Gastroesophageal sphincter (tissue), 4 donors: ENCODE measurements around the gene BICRA. TPM values are rescaled to one million over a fixed set of nuclear protein-coding genes. Genes with fewer than 3 reads are reported as not detected.

Experiments used
- ATAC-seq: fragments of 150-250 bp; one replicate; pipeline ENCODE4 v1.9.1; 2016; ENCODE audit warnings: mild to moderate bottlenecking, moderate library complexity
- H3K27ac ChIP-seq, 4 donors: fragments of 200-600 bp; sonication (generic) in 3 of 4; 1 replicate in 3 of 4; 2 replicates in 1 of 4; pipeline ENCODE4 v1.5.1; 2016 to 2019
- H3K27me3 ChIP-seq: fragments of 200-600 bp; sonication (generic); one replicate; pipeline ENCODE4 v1.5.1; 2019
- H3K36me3 ChIP-seq, 2 donors: fragments of 200-600 bp; sonication (generic); one replicate each; pipeline ENCODE4 v1.5.1; 2019; ENCODE audit warnings: control low read depth in 1 of 2
- H3K4me1 ChIP-seq, 3 donors: fragments of 200-600 bp; sonication (generic); 1 replicate in 2 of 3; 2 replicates in 1 of 3; pipeline ENCODE4 v1.5.1; 2016 to 2019; ENCODE audit warnings: control low read depth in 2 of 3
- H3K4me3 ChIP-seq, 2 donors: fragments of 200-600 bp; sonication (generic); one replicate each; pipeline ENCODE4 v1.5.1; 2019; ENCODE audit warnings: mild to moderate bottlenecking in 1 of 2, moderate library complexity in 1 of 2
- H3K9me3 ChIP-seq, 3 donors: fragments of 200-600 bp; sonication (generic); one replicate each; pipeline ENCODE4 v1.5.1; 2017 to 2019; ENCODE audit warnings: control low read depth in 2 of 3
- EP300 ChIP-seq: sonication (generic); formaldehyde crosslinking; IDR thresholded peaks from one replicate; pipeline ENCODE4 v1.6.1; 2017; ENCODE audit warnings: antibody characterized with exemption, mild to moderate bottlenecking
- POLR2A ChIP-seq, 2 donors: fragments of 450-650 bp; IDR thresholded peaks; one replicate each; pipeline ENCODE4 v1.6.1; 2017; ENCODE audit warnings: antibody characterized with exemption in 2 of 2, mild to moderate bottlenecking in 2 of 2, moderate library complexity in 1 of 2
- POLR2AphosphoS5 ChIP-seq: sonication (generic); formaldehyde crosslinking; IDR thresholded peaks from one replicate; pipeline ENCODE4 v1.6.1; 2017; ENCODE audit warnings: antibody characterized with exemption
- WGBS, 2 donors: methylation state at CpG; one replicate each; pipeline ENCODE4 v1.1.5; 2018; ENCODE audit warnings: low coverage in 1 of 2; 5-methylcytosine and 5-hydroxymethylcytosine counted together
- total RNA-seq, 4 donors: library from RNA; depleted of rRNA; stranded (reverse); fragments of >200 nt; gene quantifications; one replicate each; pipeline ENCODE4 v1.1.0, GENCODE V29; 2016
- TF ChIP-seq, protein P1 (sequence below), 4 experiments: fragments of 200-600 bp in 2 of 4; fragments of 450-650 bp in 2 of 4; sonication (generic) in 1 of 4; IDR thresholded peaks; one replicate each; pipeline ENCODE4 v1.5.1; 2017 to 2019; ENCODE audit warnings: antibody characterized with exemption in 4 of 4, mild to moderate bottlenecking in 2 of 4, moderate library complexity in 2 of 4

The BICRA gene
- total RNA-seq, 4 donors from 2014 or later: 6.5 to 29.1 (median 11.5) TPM

DNA sequence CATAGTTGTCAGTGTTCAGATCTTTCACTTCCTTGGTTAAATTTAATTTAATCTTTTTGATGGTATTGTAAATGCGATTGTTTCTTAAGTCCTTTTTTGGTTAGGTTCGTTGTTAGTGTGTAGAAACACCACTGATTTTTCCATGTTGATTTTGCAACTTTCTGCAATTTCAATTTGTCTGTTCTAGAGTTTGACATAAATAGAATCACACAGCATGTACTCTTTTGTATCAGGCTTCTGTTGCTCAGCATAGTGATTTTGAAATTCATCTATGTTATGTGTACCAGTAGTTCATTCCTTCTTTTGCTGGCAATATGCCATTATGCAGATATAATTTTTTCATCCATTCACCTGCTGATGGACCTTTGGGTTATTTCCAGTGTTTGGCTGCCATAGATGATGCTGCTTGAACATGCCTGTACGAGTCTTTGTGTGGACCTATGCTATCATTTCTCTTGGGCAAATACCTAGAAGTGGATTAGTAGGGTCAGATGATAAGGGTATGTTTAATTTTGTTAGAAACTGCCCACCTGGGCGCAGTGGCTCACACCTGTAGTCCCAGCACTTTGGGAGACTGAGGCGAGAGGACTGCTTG lies 33.1 kb downstream of the BICRA start:
- H3K27ac ChIP-seq: no peak overlapping the region

DNA sequence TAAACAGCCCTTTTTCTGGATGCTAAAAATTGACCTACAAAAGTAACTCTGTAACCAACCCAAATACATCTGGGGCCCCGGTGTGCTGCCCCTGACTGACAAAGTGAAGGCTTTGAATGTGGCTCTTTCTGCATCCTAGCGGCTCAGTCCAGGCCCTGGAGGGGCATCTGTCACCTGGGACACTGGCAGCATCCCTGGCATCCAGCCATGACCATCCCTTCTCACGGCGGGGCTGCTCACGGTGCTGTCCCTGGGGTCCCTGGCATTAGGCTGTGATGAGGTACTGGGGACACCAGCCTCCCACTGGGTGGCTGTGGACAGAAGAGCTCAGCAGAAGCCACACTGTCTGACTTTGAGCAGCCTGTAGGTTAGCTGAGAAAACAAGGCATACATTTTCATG lies 34.3 kb downstream of the BICRA start:
- Histone ChIP-seq H3K4me3 (no peak overlapping the region), H3K4me1 (peaks cover 0 to 46% (median 5%) of the 10 kb centered on the region in 3 donors), H3K9me3 (no peaks in the 10 kb centered on the region), H3K27me3 (no peaks in the 10 kb centered on the region), H3K36me3 (no peaks in the 10 kb centered on the region), H3K27ac (no peak overlapping the region)
- 88% methylated on average over 1 of the region's 5 CpGs; no CpG with 5 or more reads in 1 of the 2 donors for WGBS, 2 donors
- no peak for ATAC-seq
- TF ChIP-seq, protein P1, sequence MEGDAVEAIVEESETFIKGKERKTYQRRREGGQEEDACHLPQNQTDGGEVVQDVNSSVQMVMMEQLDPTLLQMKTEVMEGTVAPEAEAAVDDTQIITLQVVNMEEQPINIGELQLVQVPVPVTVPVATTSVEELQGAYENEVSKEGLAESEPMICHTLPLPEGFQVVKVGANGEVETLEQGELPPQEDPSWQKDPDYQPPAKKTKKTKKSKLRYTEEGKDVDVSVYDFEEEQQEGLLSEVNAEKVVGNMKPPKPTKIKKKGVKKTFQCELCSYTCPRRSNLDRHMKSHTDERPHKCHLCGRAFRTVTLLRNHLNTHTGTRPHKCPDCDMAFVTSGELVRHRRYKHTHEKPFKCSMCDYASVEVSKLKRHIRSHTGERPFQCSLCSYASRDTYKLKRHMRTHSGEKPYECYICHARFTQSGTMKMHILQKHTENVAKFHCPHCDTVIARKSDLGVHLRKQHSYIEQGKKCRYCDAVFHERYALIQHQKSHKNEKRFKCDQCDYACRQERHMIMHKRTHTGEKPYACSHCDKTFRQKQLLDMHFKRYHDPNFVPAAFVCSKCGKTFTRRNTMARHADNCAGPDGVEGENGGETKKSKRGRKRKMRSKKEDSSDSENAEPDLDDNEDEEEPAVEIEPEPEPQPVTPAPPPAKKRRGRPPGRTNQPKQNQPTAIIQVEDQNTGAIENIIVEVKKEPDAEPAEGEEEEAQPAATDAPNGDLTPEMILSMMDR (IDR thresholded peaks at IDR 0.05): no peak
- TF ChIP-seq POLR2A (IDR thresholded peaks at IDR 0.05): no peak
- no peak for TF ChIP-seq EP300
- TF ChIP-seq POLR2AphosphoS5: no peak

More for the DNA sequence above, 33.1 kb downstream of the BICRA start:
- Histone ChIP-seq H3K9me3 (no peaks in the 10 kb centered on the region), H3K36me3 (no peaks in the 10 kb centered on the region), H3K27me3 (no peaks in the 10 kb centered on the region), H3K4me1 (peaks cover 0 to 58% (median 8%) of the 10 kb centered on the region in 3 donors), H3K4me3 (no peak overlapping the region)
- TF ChIP-seq POLR2AphosphoS5: no peak
- TF ChIP-seq, protein P1 (IDR thresholded peaks at IDR 0.05): no peak
- no peak for TF ChIP-seq EP300
- no peak for TF ChIP-seq POLR2A (IDR thresholded peaks at IDR 0.05)
- 80 to 97% methylated on average over 5 of the region's 5 CpGs for WGBS, 2 donors
- ATAC-seq: no peak

GRCh38 chr19:47644199-47644598 lies 35.3 kb downstream of the BICRA start:
- H3K4me1 ChIP-seq: peaks cover 0 to 38% (median 5%) of the 10 kb centered on the region in 3 donors
- WGBS, 2 donors: 92% methylated on average over 1 of the region's 1 CpG; no CpG with 5 or more reads in 1 of the 2 donors
- no peaks in the 10 kb centered on the region for H3K9me3 ChIP-seq
- ATAC-seq: no peak
- H3K27me3 ChIP-seq: no peaks in the 10 kb centered on the region
- peak overlapping the region in 1 of 4 donors; percentile 69 for H3K27ac ChIP-seq
- TF ChIP-seq POLR2A (IDR thresholded peaks at IDR 0.05): no peak
- TF ChIP-seq POLR2AphosphoS5: no peak
- no peak overlapping the region for H3K4me3 ChIP-seq
- no peaks in the 10 kb centered on the region for H3K36me3 ChIP-seq

- Histone ChIP-seq H3K4me3 (no peak overlapping the region), H3K27me3 (no peaks in the 10 kb centered on the region), H3K36me3 (no peaks in the 10 kb centered on the region), H3K4me1 (peaks cover 0 to 38% (median 5%) of the 10 kb centered on the region in 3 donors), H3K27ac (peak overlapping the region; percentile 1 to 71 (median 62)), H3K9me3 (no peaks in the 10 kb centered on the region)
- 18 to 64% methylated on average over 8 to 13 of the region's 18 CpGs for WGBS, 2 donors
- no peak for ATAC-seq
- no peak for TF ChIP-seq POLR2A (IDR thresholded peaks at IDR 0.05)
- TF ChIP-seq, protein P1 (IDR thresholded peaks at IDR 0.05): no peak
- peak; percentile 40 for TF ChIP-seq POLR2AphosphoS5
- no peak for TF ChIP-seq EP300
Observed at GRCh38 chr19:47644743-47645482, 36.0 kb downstream of the BICRA start.

DNA sequence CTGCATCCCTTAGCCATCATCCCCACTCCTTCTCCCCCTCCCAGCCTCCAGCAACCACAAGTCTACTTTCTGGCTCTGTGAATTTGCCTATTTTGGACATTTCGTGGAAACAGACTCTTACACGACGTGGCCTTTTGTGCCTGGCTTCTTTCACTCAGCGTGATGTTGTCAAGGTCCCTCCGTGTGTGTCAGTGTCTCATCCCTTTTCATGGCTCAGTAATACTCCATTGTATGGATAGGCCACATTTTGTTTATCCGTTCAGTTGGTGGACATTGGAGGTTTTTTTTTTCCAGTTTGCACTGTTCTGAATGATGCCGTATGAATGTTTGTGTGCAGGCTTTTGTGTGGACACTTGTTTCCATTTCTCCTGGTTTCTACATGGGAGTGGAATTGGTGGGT lies 38.0 kb downstream of the BICRA start:
- WGBS, 2 donors: 97 to 100% methylated on average over 1 to 7 of the region's 7 CpGs
- no peak for ATAC-seq
- Histone ChIP-seq H3K27ac (no peak overlapping the region), H3K36me3 (peaks cover 0 to 8% of the 10 kb centered on the region in 2 donors), H3K4me3 (no peak overlapping the region), H3K9me3 (no peaks in the 10 kb centered on the region), H3K27me3 (no peaks in the 10 kb centered on the region), H3K4me1 (peaks cover 0 to 38% (median 5%) of the 10 kb centered on the region in 3 donors)
- no peak for TF ChIP-seq POLR2AphosphoS5
- TF ChIP-seq EP300: no peak
- TF ChIP-seq, protein P1 (IDR thresholded peaks at IDR 0.05): no peak
- no peak for TF ChIP-seq POLR2A (IDR thresholded peaks at IDR 0.05)
